Fibroblast of peridontal ligament (primary cell): Measurements from ENCODE around the gene ARHGEF37.

Experiments used
- DNase-seq: peaks from one replicate; pipeline ENCODE4 v3.0.0-alpha.2; 2010; ENCODE audit errors: extremely low read depth

Gene ARHGEF37

DNA sequence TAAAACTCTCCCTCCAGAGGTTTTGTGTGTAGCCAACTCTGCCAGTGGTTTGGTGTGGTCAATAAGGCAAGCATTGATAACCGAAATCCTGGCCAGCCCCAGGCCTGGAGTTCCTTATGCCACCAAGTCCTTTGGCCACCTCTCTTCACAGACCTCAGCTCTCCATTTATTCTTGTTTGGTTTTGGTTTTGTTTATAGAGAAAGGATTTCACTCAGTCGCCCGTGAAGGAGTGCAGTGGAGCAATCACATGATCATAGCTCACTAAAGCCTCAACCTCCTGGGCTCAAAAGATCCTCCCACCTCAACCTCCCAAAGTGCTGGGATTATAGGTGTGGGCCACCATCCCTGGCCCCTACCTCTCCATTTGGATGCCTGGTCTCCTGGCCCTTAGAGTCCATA lies 93.4 kb downstream of the ARHGEF37 start:
- no peak for DNase-seq

DNA sequence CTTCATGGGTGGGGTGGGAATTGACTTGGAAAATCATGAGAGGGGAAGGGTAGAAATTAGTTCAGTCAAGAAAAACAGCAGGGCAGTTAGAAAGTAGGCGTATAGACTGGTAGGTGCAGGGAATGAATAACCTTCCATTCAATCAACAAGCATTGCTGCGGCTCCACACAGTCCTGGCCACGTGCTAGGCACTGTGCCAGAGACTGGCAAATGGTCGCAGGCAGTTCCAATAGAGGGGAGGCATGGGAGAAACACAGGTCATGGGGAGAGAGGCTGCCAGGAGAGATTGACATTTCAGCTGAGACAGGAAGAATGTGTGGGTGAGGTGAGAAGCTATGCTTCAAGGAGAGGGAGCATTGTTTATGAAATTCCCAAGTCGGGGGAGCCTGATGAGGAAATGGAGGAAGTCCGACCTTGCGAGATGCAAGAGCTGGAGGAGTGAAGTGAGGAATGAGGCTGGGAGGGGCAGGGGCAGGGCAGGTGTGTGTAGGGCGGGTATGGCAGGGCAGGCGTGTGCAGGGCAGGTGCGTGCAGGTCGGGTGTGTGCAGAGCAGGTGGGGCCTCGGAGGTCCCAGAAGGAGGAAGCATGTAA lies 94.4 kb downstream of the ARHGEF37 start:
- no peak for DNase-seq

DNA sequence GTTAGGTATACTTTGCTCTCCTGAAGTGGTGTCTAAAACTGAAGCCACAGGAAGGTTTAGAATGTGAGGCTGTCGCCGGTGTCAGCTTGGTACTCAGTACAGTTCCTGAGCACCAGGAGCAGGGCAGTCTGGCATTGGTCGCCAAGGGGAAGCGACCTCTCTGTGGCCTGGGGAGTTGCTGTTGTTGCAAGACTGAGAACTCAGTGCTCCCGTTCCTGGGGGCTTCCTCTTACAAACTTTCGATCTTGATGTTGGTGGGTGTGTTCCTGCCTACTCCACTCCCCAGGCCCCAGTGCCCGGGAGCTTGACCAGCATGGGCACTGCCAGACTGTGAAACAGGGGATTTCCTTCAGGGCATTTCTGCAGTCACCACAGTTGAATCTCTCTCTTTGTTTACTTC lies 96.4 kb downstream of the ARHGEF37 start:
- DNase-seq: no peak

DNA sequence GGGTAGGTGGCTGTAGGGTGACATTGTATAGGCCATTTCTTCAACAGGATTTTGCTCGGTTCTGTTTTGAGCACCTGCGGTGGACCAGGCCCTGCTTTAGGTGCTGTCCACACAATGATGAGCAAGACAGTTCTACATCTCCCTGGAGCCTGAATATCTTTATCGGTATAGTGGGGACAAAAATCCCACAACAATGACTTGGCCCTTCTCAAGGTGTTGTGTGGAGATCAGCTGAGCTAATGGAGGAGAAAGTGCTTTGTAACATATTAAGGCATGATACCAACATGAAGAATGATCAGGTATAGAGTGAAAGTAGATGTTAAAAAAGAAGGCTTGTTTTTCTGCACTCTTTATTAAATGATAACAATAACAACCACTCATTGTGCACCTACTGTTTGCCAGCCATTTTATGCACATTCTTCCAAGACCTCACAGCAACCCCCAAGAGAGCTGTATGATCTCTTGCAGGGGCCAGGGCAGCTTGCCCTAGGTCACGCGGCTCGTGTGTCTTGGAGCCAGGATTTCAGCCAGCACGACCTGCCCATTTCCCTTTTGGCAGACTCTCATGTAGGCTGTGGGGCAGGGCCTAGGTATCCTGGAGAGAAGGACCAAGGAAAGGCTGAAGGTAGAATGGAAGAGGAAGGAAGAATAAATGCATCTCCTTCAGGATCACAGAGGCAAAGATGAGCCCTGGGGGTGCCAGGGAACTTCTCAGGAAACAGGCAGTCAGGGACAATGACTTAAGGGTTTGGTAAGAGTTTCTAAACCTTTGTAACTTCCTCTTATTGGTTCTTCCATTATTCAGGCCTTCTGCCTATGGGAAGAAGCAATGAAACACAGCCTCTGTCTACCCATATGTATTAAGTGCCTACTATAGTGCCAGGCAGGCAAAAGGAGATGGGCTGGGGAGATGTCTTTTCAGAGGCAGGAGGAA lies 98.8 kb downstream of the ARHGEF37 start:
- DNase-seq: no peak

DNA sequence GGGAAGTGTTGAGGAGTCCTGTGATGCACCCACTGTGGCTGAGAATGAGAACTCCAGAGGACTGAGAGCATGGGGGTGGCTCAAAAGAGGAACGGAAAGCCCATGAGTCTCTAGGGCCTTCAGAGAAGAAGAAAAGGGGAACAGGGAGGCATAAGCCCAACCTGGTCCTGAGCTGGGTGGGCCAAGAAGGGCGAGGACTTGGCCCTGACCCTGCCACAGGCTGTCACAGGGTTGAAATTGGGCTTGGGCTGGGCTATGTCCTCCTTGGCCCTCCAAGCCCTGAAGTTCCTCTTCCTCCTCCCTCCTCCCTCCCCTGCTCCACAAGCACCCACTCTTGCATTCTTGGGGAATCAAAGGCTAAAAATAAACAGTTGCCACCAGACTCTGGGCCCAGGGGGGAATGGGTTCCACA lies 99.5 kb downstream of the ARHGEF37 start:
- DNase-seq: no peak

DNA sequence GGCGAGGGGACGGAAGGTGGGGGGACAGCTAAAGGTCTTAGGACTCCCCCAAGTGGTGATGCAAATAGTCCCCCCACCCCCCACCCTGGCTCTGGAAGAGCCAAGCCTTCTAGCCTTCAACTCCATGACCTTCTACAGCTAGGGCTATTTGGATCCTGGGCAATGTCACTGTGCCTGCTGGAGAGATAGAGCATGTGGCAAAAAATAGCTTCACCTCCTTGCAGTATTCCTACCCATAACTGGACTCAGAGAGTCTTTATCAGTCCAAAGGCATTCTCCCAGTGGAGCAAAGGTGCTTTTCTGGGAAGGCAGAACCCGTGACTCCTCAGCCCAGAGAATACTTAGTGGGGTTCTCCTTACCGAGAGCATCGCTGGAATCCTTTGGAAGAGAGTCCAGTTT lies 100.0 kb downstream of the ARHGEF37 start:
- no peak for DNase-seq

DNA sequence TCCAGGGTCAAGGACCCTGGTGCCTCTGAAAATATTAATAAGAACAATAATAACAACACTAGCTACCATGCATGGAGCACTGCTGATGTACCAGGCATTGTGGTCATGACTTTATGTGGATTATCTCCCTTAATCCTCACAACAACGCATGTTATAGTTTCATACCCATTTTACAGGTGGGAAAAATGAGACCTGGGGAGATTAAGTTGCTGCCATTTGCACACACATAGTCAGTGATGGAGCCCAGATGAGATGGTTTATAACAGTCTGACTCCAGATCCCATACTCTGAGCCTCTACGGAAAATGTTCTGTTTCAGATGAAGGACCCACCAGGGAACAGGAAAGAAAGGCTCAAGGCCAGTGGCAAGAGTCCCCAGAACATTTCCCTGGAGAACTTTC lies 100.6 kb downstream of the ARHGEF37 start:
- DNase-seq: no peak

DNA sequence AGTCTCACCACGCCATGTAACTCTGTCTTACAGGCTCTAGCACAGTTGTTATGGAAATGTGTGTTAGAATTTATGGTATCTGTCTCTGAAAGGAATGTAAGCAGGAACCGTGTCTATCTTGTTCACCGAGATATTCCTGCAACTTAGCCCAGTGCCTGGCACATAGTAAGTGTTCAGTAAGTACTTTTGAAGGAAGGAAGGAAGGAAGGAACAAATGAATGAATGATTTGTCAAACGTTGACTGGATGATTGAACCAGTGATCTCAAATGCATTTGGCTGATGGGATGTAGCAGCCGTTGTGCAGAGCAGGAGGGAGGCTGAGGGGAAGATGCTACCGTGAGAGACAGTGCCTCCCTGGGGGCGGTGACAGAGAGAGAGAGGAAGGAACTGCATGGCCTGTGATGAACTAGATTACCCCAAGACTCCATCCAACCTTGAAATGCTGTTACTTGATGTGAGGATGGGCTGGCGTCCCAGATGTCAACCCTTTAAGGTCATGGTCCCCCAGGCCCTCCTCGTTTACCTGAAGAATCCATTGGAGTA lies 101.3 kb downstream of the ARHGEF37 start:
- no peak for DNase-seq

DNA sequence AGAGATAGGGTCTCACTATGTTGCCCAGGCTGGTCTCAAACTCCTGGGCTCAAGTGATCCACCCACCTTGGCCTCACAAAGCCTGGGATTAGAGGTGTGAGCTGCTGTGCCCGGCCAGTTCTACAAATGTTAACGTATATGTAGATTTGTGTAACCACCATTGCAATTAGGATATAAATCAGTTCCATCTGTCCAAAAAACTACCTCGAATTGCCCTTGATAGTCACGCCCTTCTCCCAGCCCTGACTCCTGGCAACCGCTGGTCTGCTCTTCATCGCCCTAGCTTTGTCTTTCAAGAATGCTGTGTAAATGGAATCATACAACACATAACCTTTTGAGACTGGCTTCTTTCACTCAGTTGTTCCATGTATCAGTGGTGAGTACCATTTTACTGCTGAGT lies 102.7 kb downstream of the ARHGEF37 start:
- DNase-seq: no peak

DNA sequence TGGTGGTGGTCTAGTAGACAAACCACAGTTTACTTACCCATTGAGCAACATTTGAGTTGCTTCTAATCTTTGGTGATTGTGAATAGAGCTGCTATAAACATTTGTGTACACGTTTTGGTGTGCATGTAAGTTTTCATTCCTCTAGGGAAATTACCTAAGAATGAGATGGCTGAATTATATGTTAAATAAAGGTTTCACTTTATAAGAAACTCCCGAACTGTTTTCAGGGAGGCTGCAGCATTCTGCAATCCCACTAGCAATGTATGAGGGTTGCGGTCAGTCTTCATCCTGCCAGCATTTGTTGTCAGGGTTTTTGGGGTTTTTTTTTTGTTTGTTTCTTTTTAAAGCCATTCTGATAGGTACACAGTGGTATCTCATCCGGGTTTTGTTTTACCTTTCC lies 103.1 kb downstream of the ARHGEF37 start:
- no peak for DNase-seq
